ENCODE measurements around the gene DOCK2.

DNA sequence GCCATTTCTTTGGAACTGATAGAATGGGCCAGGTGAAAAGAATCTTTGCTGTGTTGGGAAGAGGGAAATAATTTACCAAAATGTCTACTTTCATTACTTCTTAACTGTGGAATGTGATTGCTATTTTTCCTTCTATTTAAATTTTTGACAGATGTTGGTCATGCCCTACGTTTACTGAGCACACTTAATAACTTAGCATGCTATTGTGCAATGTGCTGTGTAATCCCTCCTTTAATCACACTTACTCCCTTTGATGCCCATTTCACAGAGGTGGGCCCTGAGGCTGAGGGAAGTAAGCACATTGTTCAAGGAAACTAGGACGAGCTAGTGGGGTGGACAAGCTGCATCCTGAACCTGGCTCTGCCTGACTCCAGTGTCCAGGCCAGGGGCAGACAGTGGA is 391.0 kb downstream of the DOCK2 start:
- TF ChIP-seq, protein P1, sequence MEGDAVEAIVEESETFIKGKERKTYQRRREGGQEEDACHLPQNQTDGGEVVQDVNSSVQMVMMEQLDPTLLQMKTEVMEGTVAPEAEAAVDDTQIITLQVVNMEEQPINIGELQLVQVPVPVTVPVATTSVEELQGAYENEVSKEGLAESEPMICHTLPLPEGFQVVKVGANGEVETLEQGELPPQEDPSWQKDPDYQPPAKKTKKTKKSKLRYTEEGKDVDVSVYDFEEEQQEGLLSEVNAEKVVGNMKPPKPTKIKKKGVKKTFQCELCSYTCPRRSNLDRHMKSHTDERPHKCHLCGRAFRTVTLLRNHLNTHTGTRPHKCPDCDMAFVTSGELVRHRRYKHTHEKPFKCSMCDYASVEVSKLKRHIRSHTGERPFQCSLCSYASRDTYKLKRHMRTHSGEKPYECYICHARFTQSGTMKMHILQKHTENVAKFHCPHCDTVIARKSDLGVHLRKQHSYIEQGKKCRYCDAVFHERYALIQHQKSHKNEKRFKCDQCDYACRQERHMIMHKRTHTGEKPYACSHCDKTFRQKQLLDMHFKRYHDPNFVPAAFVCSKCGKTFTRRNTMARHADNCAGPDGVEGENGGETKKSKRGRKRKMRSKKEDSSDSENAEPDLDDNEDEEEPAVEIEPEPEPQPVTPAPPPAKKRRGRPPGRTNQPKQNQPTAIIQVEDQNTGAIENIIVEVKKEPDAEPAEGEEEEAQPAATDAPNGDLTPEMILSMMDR (IDR thresholded peaks at IDR 0.05; ENCODE audit: extremely low read depth in 1 of 2, insufficient read depth in 1 of 2, low read depth in 1 of 2, low read length in 2 of 2) = no peak
- TF ChIP-seq POLR2A (IDR thresholded peaks at IDR 0.05; ENCODE audit: low read depth, low read length) (no peak), EZH2 (IDR thresholded peaks at IDR 0.05; ENCODE audit: borderline replicate concordance, low read depth, low read length, severe bottlenecking) (no peak)
- TF ChIP-seq, protein P2, sequence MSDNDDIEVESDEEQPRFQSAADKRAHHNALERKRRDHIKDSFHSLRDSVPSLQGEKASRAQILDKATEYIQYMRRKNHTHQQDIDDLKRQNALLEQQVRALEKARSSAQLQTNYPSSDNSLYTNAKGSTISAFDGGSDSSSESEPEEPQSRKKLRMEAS (IDR thresholded peaks at IDR 0.05; ENCODE audit: insufficient read depth, insufficient read length) = no peak
